ENCODE data around the gene BBX.

The BBX gene

DNA sequence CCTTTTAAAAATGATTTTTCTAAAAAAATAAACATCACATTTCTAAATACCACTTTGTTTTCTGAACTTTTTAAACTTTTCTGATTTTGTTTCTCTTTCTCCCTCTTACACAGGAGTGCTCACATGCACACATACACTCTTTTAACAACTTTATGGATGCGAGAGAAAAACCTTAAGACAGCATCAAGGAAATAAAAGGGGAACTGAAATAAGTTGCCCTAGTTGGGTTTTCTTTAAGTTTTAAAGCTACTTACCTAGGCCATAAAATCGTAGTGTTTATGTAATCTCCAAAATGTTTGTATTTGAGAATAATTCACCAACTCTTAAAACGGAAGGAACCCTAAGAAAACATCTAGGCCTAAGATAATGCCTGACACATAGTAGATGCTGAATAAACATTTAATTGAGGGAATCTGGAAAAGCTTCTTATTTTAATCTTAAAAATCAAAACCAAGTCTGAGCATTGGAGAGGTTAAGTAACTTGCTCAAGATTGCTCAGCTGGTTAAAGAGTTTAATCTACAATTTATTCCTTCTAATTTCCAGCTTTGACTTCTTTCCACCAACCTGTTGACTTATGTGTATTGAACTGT is 1.2 kb upstream of the BBX start:
- H3K27ac ChIP-seq: no peak overlapping the region

DNA sequence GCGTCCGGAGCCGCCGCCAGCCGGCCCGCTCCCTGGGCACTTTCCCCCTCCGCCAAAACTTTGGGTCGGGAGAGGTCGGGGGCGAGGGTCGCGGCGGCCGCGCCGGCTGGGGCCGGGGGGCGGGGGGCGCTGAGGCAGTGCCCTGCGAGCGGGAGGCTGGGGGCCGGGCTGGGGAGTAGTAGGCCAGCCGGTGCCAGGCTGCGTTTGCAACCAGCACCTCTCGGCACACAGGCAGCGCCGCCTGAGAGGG is 452 bp downstream of the BBX start:
- peak overlapping the region; percentile 96 for H3K27ac ChIP-seq
- no peak for DNase-seq (ENCODE audit: low spot score)
- CTCF ChIA-PET: no interaction called here
- POLR2A ChIA-PET (ENCODE audit: low non-redundant PET): no interaction called here
- TF ChIP-seq, protein P1, sequence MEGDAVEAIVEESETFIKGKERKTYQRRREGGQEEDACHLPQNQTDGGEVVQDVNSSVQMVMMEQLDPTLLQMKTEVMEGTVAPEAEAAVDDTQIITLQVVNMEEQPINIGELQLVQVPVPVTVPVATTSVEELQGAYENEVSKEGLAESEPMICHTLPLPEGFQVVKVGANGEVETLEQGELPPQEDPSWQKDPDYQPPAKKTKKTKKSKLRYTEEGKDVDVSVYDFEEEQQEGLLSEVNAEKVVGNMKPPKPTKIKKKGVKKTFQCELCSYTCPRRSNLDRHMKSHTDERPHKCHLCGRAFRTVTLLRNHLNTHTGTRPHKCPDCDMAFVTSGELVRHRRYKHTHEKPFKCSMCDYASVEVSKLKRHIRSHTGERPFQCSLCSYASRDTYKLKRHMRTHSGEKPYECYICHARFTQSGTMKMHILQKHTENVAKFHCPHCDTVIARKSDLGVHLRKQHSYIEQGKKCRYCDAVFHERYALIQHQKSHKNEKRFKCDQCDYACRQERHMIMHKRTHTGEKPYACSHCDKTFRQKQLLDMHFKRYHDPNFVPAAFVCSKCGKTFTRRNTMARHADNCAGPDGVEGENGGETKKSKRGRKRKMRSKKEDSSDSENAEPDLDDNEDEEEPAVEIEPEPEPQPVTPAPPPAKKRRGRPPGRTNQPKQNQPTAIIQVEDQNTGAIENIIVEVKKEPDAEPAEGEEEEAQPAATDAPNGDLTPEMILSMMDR (conservative IDR thresholded peaks at IDR 0.05; ENCODE audit: low read depth): no peak

More for the DNA sequence above, 1.2 kb upstream of the BBX start:
- TF ChIP-seq, protein P1 (conservative IDR thresholded peaks at IDR 0.05; ENCODE audit: low read depth): no peak
- CTCF ChIA-PET: no interaction called here
- no peak for DNase-seq (ENCODE audit: low spot score)
- POLR2A ChIA-PET (ENCODE audit: low non-redundant PET): no interaction called here

DNA sequence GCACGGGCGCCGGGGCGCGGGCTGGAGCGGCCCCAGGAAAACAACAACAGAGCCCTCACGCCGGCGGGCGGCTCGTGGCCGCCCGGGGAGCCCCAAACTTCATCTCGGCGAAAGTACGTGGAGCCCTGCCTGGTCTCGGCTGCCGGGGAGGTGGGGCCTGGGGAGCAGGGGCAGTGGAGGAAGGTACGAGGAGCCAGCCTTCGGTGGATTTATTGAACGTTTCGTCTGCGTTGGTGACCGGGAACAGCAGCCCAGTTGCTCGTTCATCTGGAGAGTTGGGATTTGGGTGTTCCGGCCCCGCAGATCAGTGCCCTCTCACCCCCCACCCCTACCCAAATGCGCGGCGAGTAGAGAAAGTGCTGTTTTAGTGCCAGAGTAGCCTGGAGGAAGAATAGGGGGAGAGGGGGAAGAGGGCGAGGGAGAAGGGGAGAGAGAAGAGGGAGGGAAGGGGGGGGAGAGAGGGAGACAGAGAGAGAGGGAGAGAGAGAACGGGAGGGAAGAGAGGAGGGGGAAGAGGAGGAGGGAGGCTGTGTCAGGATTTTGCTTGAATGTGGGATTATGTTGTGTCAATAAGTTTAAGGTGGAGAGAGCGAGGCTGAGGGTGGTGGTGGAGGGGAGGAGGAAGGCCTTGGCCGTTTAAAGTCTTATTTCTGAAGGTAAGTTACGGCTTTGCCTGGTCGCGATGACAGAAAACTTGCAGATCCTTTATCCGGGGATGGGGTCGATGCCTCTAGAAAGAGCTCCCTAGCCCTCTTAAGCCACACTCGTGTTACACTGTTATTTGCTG is 970 bp downstream of the BBX start:
- DNase-seq (ENCODE audit: low spot score): peak; percentile 30
- peak overlapping the region; percentile 96 for H3K27ac ChIP-seq
- TF ChIP-seq, protein P1 (conservative IDR thresholded peaks at IDR 0.05; ENCODE audit: low read depth): no peak
- ChIA-PET POLR2A (ENCODE audit: low non-redundant PET) (interaction anchor here (0.9 kb wide), 1 partner anchor 92 kb away, joined by 3 read pairs; no protein-coding TSS in a partner anchor), CTCF (no interaction called here)

DNA sequence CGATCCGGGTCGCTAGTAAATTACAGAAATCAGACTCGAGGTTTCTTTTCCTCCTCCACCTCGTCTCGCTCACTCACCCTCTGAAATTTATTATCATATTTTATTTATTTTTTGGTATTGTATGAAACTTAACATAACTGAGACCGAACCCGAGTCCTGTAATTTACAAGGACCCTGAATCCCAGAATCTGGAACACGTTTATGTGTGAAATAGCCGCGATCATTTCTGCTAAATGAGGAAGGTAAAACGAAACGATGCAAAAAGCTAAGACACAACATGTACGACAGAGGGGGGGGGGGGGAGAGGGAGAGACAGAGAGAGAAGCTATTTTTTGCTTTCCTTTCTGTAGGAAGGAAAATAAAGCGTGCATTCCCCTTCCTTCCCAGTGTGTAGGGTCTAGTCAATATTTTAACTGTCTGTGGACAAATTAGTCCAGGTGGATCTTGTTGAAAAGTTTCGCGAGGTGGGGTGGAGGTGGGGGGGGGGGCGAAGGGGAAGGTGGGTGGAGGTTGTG is 1.6 kb downstream of the BBX start:
- ChIA-PET POLR2A (ENCODE audit: low non-redundant PET) (interaction anchor here (0.6 to 0.9 kb wide), 3 partner anchors 20 to 260 kb away, joined by 3 read pairs; no protein-coding TSS in a partner anchor), CTCF (interaction anchor here (0.7 kb wide), 1 partner anchor 82 kb away, joined by 5 read pairs; no protein-coding TSS in a partner anchor)
- TF ChIP-seq, protein P1 (conservative IDR thresholded peaks at IDR 0.05; ENCODE audit: low read depth): no peak
- DNase-seq (ENCODE audit: low spot score): peak; percentile 35
- peak overlapping the region; percentile 96 for H3K27ac ChIP-seq

DNA sequence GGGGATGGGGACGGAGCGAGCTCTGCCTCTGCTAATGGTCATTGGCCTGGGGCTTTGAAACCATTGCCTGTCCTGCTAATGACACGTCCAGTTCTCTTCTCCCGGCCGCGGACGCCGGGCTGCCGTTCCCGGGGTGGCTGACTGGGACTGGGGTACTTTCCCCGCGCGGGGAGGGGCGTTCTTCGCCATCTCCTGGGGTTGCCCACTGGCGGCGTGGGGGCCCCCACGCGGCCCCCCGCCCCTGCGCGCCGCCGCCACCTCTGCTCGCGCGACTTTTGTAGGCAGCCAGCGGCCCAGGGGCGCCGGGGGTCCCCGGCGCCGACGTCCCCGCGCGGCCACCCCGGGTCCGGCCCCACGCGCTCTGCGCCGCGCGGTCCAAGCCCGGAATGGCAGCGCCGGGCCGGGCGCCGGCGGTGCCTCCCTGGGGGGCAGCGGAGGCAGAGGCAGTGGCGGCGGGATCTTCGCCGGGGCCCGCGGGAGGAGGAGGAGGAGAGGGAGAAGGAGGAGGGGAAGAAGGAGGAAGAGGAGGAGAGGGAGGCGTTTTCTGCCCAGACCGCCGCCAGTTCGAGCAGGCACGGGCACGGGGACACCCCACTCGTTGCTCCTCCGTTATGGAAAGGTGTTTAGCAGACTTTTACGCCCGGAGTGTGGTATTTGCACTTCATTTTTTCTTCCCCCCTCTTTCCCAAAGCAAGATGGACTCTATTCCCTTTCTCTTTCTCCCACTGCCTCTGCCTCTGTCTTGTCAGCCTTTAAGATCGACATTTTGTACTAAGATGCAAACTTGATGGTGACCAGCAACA is 2.3 kb downstream of the BBX start:
- TF ChIP-seq, protein P1 (conservative IDR thresholded peaks at IDR 0.05; ENCODE audit: low read depth): no peak
- DNase-seq (ENCODE audit: low spot score): peak; percentile 46
- H3K27ac ChIP-seq: peak overlapping the region; percentile 96
- CTCF ChIA-PET: interaction anchor here (0.7 kb wide), 1 partner anchor 83 kb away, joined by 5 read pairs; no protein-coding TSS in a partner anchor
- POLR2A ChIA-PET (ENCODE audit: low non-redundant PET): interaction anchor here (0.6 to 0.9 kb wide), 3 partner anchors 20 to 260 kb away, joined by 3 read pairs; no protein-coding TSS in a partner anchor

DNA sequence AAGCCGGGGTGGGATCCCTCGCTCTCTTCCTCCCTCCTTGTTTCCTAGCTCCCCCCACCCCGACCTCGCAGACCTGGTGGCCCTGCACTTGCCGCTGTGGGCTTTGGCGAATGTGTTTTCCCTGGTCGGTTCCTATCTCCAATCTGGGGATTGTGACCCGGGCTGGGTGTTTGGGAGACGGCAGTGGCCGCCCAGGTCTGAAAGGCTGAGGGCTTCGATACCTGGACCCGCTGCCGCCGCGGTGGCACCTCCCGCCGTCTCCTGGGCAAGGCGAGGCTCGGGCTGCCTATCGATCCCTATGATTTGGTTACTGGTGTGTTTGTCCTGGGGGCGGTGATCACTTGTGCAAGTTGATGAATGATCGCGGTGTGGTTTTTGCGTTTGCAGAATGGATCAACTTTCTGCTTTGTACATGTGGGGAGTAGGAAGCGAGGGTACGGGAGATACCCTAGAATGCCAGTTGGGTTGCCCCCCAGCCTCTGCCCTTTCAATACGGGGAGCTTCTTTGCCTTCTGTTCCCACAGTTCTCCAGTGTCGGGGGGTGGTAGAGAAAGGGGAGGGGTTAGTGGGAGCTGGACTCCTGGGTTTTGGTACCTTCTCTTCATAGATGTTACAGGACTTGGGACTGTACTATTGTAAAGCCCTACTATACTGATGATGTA is 3.0 kb downstream of the BBX start:
- CTCF ChIA-PET: no interaction called here
- TF ChIP-seq, protein P1 (conservative IDR thresholded peaks at IDR 0.05; ENCODE audit: low read depth): no peak
- POLR2A ChIA-PET (ENCODE audit: low non-redundant PET): no interaction called here
- peak; percentile 10 for DNase-seq (ENCODE audit: low spot score)
- H3K27ac ChIP-seq: peak overlapping the region; percentile 96

Data from RWPE1 (cell line).